Urinary bladder (tissue), 4 donors: ENCODE results near the gene CPXM2. TPM values are rescaled to one million over a fixed set of nuclear protein-coding genes. Genes with fewer than 3 reads are reported as not detected.

ENCODE experiments used
- DNase-seq: peaks from one replicate; pipeline ENCODE4 v3.0.0-alpha.2; 2015; ENCODE audit errors: extremely low spot score
- H3K27ac ChIP-seq: one replicate; pipeline ENCODE4 v1.5.1; 2013; ENCODE audit warnings: low read depth, mild to moderate bottlenecking, moderate library complexity
- H3K36me3 ChIP-seq: one replicate; pipeline ENCODE4 v1.6.1; 2013; ENCODE audit warnings: mild to moderate bottlenecking, moderate library complexity; ENCODE audit not compliant: insufficient read depth
- H3K4me1 ChIP-seq: one replicate; pipeline ENCODE4 v1.6.1; 2013; ENCODE audit warnings: mild to moderate bottlenecking, moderate library complexity; ENCODE audit not compliant: insufficient read depth
- H3K4me3 ChIP-seq: one replicate; pipeline ENCODE4 v1.5.1; 2013; ENCODE audit warnings: low read depth, low read length
- WGBS: extraction: QIAGEN DNeasy Blood & Tissue Kit; methylation state at CpG from one replicate; pipeline ENCODE4 v1.1.7; 2013; 5-methylcytosine and 5-hydroxymethylcytosine counted together
- polyA plus RNA-seq: library from polyadenylated mRNA; stranded (reverse); fragments of 200-250 nt; gene quantifications from one replicate; pipeline ENCODE4 v1.2.3, GENCODE V29; 2013
- total RNA-seq: library from RNA; depleted of rRNA; stranded (reverse); fragments of >200 nt; gene quantifications from one replicate; pipeline ENCODE4 v1.2.3, GENCODE V29; 2014
- donor health status: healthy with polysubstance abuse.
- donor health status: healthy.

The CPXM2 gene
- total and polyA plus RNA-seq, 2 donors = 12.3 to 48.1 TPM

DNA sequence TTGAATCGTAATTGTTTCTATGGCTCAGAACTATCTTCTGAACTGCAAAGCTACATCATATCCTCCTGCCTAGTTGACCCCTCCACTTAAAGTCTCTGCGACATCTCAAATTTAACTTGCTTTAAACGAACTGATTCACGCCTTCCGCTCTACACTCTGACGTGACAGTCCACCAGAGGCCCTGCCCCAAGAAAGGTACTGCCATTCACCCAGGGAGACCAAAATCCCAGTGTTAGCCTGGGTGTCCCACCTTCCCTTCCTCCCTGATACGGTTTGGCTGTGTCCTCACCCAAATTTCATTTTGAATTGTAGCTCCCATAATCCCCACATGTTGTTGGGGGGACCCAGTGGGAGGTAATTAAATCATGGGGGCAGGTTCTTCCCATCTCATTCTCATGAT lies 90.8 kb downstream of the CPXM2 start:
- no peaks in the 10 kb centered on the region for H3K4me1 ChIP-seq
- no peak overlapping the region for H3K4me3 ChIP-seq
- WGBS = 82% methylated on average over 7 of the region's 7 CpGs
- no peak for DNase-seq
- H3K27ac ChIP-seq = no peak overlapping the region
- H3K36me3 ChIP-seq = no peaks in the 10 kb centered on the region

DNA sequence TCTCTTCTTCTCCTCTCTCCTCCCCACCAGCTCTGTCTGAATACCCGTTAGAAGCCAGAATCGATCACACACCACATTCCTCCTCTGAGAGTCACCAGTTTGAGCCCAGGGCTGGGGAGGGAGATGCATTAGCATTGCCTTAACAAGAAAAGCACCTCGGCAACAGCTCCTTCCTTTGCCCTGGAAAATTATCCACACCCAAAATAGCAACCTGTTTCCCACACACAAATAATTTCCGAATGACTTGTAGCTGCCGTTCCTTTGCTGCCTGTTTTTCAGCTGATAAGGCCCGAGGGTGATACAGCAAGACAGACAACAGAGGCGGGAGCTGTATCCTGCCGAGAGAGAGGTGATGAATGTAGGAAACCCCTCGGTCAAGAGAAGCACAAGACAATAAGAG lies 91.3 kb downstream of the CPXM2 start:
- Histone ChIP-seq H3K4me3 (no peak overlapping the region), H3K4me1 (no peaks in the 10 kb centered on the region), H3K36me3 (no peaks in the 10 kb centered on the region), H3K27ac (no peak overlapping the region)
- DNase-seq = no peak
- WGBS = 12% methylated on average over 9 of the region's 9 CpGs

- 68% methylated on average over 1 of the region's 1 CpG for WGBS
- H3K4me1 ChIP-seq = no peaks in the 10 kb centered on the region
- no peak for DNase-seq
- no peaks in the 10 kb centered on the region for H3K36me3 ChIP-seq
- no peak overlapping the region for H3K27ac ChIP-seq
- no peak overlapping the region for H3K4me3 ChIP-seq
Measured at GRCh38 chr10:123798856-123799255, 92.8 kb downstream of the CPXM2 start.

GRCh38 chr10:123797813-123798212 lies 93.8 kb downstream of the CPXM2 start:
- 78% methylated on average over 3 of the region's 3 CpGs for whole genome bisulfite sequencing
- Histone ChIP-seq H3K27ac (no peak overlapping the region), H3K4me1 (no peaks in the 10 kb centered on the region), H3K4me3 (no peak overlapping the region), H3K36me3 (no peaks in the 10 kb centered on the region)
- no peak for DNase-seq

- no peak overlapping the region for H3K27ac ChIP-seq
- no peak for DNase-seq
- WGBS = 77% methylated on average over 5 of the region's 5 CpGs
- H3K4me3 ChIP-seq = no peak overlapping the region
- no peaks in the 10 kb centered on the region for H3K36me3 ChIP-seq
- no peaks in the 10 kb centered on the region for H3K4me1 ChIP-seq
Measured at GRCh38 chr10:123796736-123797135, 94.9 kb downstream of the CPXM2 start.

GRCh38 chr10:123795846-123796590 lies 95.6 kb downstream of the CPXM2 start:
- no peak for DNase-seq
- no peak overlapping the region for H3K27ac ChIP-seq
- H3K4me1 ChIP-seq = no peaks in the 10 kb centered on the region
- H3K4me3 ChIP-seq = no peak overlapping the region
- no peaks in the 10 kb centered on the region for H3K36me3 ChIP-seq
- WGBS = 79% methylated on average over 11 of the region's 11 CpGs

GRCh38 chr10:123795196-123795780 lies 96.3 kb downstream of the CPXM2 start:
- 76% methylated on average over 10 of the region's 10 CpGs for WGBS
- no peak for DNase-seq

GRCh38 chr10:123792248-123792978 lies 99.2 kb downstream of the CPXM2 start:
- no peaks in the 10 kb centered on the region for H3K36me3 ChIP-seq
- DNase-seq = no peak
- no peak overlapping the region for H3K4me3 ChIP-seq
- WGBS = 79% methylated on average over 11 of the region's 11 CpGs
- no peak overlapping the region for H3K27ac ChIP-seq
- no peaks in the 10 kb centered on the region for H3K4me1 ChIP-seq

More at GRCh38 chr10:123795196-123795780, 96.3 kb downstream of the CPXM2 start:
- H3K4me3 ChIP-seq = no peak overlapping the region
- no peaks in the 10 kb centered on the region for H3K36me3 ChIP-seq
- no peak overlapping the region for H3K27ac ChIP-seq
- no peaks in the 10 kb centered on the region for H3K4me1 ChIP-seq

- Histone ChIP-seq H3K4me1 (no peaks in the 10 kb centered on the region), H3K4me3 (no peak overlapping the region), H3K27ac (no peak overlapping the region), H3K36me3 (no peaks in the 10 kb centered on the region)
- 92% methylated on average over 13 of the region's 13 CpGs for WGBS
- no peak for DNase-seq
Measured at GRCh38 chr10:123790132-123790885, 101.3 kb downstream of the CPXM2 start.

GRCh38 chr10:123788981-123789380 lies 102.6 kb downstream of the CPXM2 start:
- no peak for DNase-seq
- Histone ChIP-seq H3K27ac (no peak overlapping the region), H3K4me1 (no peaks in the 10 kb centered on the region), H3K4me3 (no peak overlapping the region), H3K36me3 (no peaks in the 10 kb centered on the region)
- WGBS = 88% methylated on average over 5 of the region's 5 CpGs

DNA sequence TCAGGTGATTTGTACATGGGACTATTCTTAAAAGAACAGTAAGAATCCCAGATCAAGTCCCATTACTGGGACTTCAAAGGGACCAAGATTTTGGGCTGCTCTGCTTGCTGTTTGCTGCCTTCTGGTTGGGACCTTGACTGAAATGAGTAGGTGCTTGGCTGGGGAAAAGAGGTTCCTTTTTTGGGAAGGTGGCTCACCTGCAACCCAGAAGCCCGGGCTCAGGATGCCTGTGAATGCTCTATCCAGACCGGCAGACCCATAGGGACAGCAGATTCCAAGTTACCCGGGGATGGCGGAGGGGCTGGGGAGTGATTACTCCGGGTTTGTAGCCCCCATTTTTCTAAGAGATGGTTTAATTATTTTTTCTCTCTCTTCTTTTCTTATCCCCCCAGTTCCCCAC lies 104.0 kb downstream of the CPXM2 start:
- no peak overlapping the region for H3K27ac ChIP-seq
- H3K4me1 ChIP-seq = no peaks in the 10 kb centered on the region
- no peak overlapping the region for H3K4me3 ChIP-seq
- WGBS = 83% methylated on average over 5 of the region's 5 CpGs
- H3K36me3 ChIP-seq = no peaks in the 10 kb centered on the region
- DNase-seq = no peak

DNA sequence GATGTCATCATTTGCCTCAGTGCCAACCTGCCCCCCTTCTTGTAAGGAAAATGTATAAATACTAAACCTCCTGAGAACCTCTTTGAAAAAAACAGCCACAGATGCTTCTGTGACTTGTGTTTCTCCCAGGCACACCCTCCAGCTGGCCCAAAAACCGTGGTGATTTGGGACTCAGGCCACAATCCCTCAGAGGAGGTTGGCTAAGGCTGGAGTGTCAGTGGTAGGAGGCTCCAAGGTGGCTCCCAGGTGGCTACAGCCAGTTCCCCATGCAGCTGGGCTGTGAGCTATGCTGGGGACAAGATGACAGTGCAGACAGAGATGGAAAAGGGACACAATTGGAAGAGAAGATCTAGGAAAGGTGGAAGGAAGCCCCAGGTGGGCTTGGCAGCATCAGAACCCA lies 104.7 kb downstream of the CPXM2 start:
- DNase-seq = no peak
- Histone ChIP-seq H3K36me3 (no peaks in the 10 kb centered on the region), H3K27ac (no peak overlapping the region), H3K4me3 (no peak overlapping the region), H3K4me1 (no peaks in the 10 kb centered on the region)
- 21% methylated on average over 1 of the region's 1 CpG for WGBS

GRCh38 chr10:123786306-123786705 lies 105.3 kb downstream of the CPXM2 start:
- no peak for DNase-seq
- WGBS = 92% methylated on average over 7 of the region's 7 CpGs
- Histone ChIP-seq H3K27ac (no peak overlapping the region), H3K4me1 (no peaks in the 10 kb centered on the region), H3K4me3 (no peak overlapping the region), H3K36me3 (no peaks in the 10 kb centered on the region)
